NCI-H1105 (cell line): ENCODE results near the gene NUDC.

ENCODE experiments used
- DNase-seq: peaks from one replicate; lab custom pipeline; 2025; lab: John Stamatoyannopoulos, UW

The NUDC gene

GRCh38 chr1:26991310-26992116 lies 70.0 kb downstream of the NUDC start:
- no peak for DNase-seq

- peak; percentile 65 for DNase-seq
Observed at GRCh38 chr1:26993237-26994019, 71.9 kb downstream of the NUDC start, which contains the start of gene TRNP1. Gene TRNP1, plus strand, starts transcription at chr1:26993692. Its CDS starts 95 bp downstream, at chr1:26993787.

- peak; percentile 23 for DNase-seq
Observed at GRCh38 chr1:26994020-26994786, 72.7 kb downstream of the NUDC start.

- peak; percentile 9 for DNase-seq
Observed at GRCh38 chr1:26994787-26995517, 73.4 kb downstream of the NUDC start.

GRCh38 chr1:26996024-26996423 lies 74.5 kb downstream of the NUDC start:
- DNase-seq, result no peak
